OCI-LY3 (cell line): ENCODE data around the gene SPRR2D.

Experiments
- CTCF ChIP-seq: fragments of 200-600, 300-600 bp; sonication (generic); IDR thresholded peaks from 2 replicates; pipeline ENCODE4 v1.5.1; 2014; ENCODE audit warnings: antibody characterized with exemption, low read length, low read depth
- EZH2phosphoT487 ChIP-seq: fragments of 200-600 bp; shearing (Covaris generic); IDR thresholded peaks from 2 replicates; pipeline ENCODE4 v1.6.1; 2018; ENCODE audit warnings: antibody characterized with exemption, mixed run types, low read depth

- no peak for TF ChIP-seq CTCF
- TF ChIP-seq EZH2phosphoT487, result no peak
These were observed 41.1 kb downstream of the SPRR2D start for GRCh38 chr1:152999818-153000217.
